ENCODE measurements around the gene CCDC9B.

The CCDC9B gene

DNA sequence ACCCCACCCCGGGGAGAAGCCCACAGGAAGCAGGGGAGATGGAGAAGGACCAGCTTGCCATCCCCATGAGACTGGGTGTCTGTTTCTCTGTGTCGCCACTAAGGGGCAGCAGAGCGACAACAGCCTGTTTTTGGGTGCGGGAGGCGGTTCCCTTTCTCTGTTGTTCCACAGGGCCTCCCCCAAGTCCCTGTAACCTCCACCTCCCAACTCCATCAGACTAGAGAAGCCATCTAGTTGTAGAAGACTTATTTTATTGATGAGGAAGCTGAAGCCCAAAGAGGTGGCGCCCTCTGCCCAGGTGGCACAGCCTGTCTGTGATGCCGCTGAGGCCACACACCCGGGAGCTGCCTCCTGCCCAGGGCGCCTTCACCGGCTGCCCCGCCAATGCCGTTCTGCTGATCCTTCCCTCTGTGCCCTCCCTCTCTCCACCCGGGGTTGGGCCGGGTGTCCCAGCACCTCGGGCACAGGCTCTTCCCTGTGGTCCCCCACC, 3.9 kb upstream of the CCDC9B start:
- Histone ChIP-seq H3K4me1 (ENCODE audit: control insufficient read depth, insufficient read depth, low read length) (peaks cover 20% of the 10 kb centered on the region), H3K9me3 (ENCODE audit: control insufficient read depth, low read length) (no peaks in the 10 kb centered on the region), H3K27me3 (ENCODE audit: control insufficient read depth, insufficient read depth, low read length, poor library complexity, severe bottlenecking) (no peaks in the 10 kb centered on the region), H3K27ac (ENCODE audit: insufficient read depth, low read depth, low read length, poor library complexity, severe bottlenecking) (no peak overlapping the region), H3K4me3 (ENCODE audit: insufficient read depth, low read depth, low read length) (no peak overlapping the region), H3K36me3 (ENCODE audit: control insufficient read depth, insufficient read depth, low read length) (no peaks in the 10 kb centered on the region)
- 64% methylated on average over 15 of the region's 15 CpGs for WGBS, 2 experiments

DNA sequence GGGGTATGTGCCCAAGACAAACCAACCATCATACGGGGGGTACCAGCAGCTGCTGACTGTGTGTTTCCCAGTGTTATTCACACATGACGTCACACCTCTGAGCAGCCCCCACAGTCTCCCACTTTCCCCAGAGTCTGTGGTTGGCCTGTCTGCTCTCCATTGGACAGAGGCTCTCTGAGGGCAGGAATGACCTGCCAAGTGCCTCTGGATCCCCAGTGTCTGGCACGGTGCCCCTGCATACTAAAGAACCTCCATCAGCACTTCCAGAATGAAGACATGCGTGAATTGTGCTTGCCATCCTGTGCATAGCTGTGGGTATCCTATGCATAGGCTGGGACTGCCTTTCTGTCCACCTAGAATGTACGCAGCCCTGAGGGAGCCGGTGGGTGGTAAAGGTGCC, 3.5 kb upstream of the CCDC9B start:
- WGBS, 2 experiments: 57 to 66% methylated on average over 6 of the region's 6 CpGs
- Histone ChIP-seq H3K9me3 (ENCODE audit: control insufficient read depth, low read length) (no peaks in the 10 kb centered on the region), H3K36me3 (ENCODE audit: control insufficient read depth, insufficient read depth, low read length) (no peaks in the 10 kb centered on the region), H3K4me3 (ENCODE audit: insufficient read depth, low read depth, low read length) (no peak overlapping the region), H3K27ac (ENCODE audit: insufficient read depth, low read depth, low read length, poor library complexity, severe bottlenecking) (no peak overlapping the region), H3K4me1 (ENCODE audit: control insufficient read depth, insufficient read depth, low read length) (peaks cover 21% of the 10 kb centered on the region), H3K27me3 (ENCODE audit: control insufficient read depth, insufficient read depth, low read length, poor library complexity, severe bottlenecking) (no peaks in the 10 kb centered on the region)

DNA sequence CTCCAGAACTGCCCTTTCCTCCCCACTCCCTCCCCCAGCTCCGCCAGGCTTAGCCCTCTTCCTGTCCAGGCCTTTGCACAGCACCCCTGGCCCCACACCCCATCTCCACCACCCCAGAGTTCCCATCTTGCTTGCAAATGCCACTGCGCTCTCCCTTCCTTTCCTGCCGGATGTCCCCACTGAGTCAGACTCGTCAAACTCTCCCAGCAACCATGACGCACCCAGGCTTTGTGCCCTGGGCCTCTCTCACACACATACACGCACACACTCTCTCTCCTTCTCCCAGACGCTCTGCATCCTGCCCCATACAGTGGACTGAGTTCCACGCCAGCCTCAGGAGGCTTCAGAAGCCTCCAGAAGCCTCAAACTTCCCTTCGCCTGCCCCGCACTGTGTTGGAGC, 2.8 kb upstream of the CCDC9B start:
- no peak overlapping the region for H3K4me3 ChIP-seq (ENCODE audit: insufficient read depth, low read depth, low read length)
- no peak overlapping the region for H3K27ac ChIP-seq (ENCODE audit: insufficient read depth, low read depth, low read length, poor library complexity, severe bottlenecking)
- H3K36me3 ChIP-seq (ENCODE audit: control insufficient read depth, insufficient read depth, low read length): no peaks in the 10 kb centered on the region
- 84 to 87% methylated on average over 10 of the region's 10 CpGs for WGBS, 2 experiments
- peaks cover 21% of the 10 kb centered on the region for H3K4me1 ChIP-seq (ENCODE audit: control insufficient read depth, insufficient read depth, low read length)
- no peaks in the 10 kb centered on the region for H3K27me3 ChIP-seq (ENCODE audit: control insufficient read depth, insufficient read depth, low read length, poor library complexity, severe bottlenecking)
- H3K9me3 ChIP-seq (ENCODE audit: control insufficient read depth, low read length): no peaks in the 10 kb centered on the region

DNA sequence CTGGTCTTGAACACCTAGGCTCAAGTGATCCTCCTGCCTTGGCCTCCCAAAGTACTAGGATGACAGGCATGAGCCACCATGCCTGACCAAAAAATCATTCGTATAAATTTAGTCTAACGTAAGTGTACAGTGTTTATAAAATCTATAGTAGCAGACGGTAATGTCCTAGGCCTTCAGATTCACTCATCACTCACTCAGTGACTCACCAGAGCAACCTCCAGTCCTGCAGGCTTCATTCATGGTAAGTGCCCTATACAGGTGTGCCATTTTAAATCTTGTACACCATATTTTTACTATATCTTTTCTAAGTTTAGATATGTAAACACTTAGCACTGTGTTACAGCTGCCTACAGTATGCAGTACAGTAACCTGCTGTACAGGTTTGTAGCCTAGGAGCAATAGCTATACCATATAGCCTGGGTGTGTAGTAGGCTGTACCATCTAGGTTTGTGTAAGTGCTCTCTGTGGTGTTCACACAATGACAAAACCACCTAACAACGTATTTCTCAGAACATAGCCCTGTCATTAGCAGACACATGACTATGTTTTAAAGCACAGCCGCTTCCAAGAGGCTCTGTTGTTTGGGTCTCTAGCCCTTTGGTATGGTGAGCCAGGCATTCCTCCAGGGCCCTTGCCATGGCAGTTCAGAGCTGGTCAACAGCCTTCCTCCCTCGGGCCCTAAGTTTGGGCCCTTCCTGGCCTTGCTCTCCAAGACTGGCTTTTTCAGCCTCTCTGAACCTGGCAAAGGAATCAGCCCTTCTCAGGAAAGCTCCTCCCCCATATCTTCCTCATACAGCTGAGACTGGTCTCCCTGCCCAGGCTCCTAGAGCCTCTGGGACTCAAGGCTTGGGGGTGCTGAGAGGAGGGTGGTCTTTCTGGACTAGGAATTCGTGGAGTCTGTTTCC, 1.9 kb upstream of the CCDC9B start:
- no peaks in the 10 kb centered on the region for H3K36me3 ChIP-seq (ENCODE audit: control insufficient read depth, insufficient read depth, low read length)
- no peak overlapping the region for H3K4me3 ChIP-seq (ENCODE audit: insufficient read depth, low read depth, low read length)
- H3K4me1 ChIP-seq (ENCODE audit: control insufficient read depth, insufficient read depth, low read length): peaks cover 21% of the 10 kb centered on the region
- H3K9me3 ChIP-seq (ENCODE audit: control insufficient read depth, low read length): no peaks in the 10 kb centered on the region
- 80 to 84% methylated on average over 7 of the region's 7 CpGs for WGBS, 2 experiments
- H3K27me3 ChIP-seq (ENCODE audit: control insufficient read depth, insufficient read depth, low read length, poor library complexity, severe bottlenecking): no peaks in the 10 kb centered on the region
- no peak overlapping the region for H3K27ac ChIP-seq (ENCODE audit: insufficient read depth, low read depth, low read length, poor library complexity, severe bottlenecking)

DNA sequence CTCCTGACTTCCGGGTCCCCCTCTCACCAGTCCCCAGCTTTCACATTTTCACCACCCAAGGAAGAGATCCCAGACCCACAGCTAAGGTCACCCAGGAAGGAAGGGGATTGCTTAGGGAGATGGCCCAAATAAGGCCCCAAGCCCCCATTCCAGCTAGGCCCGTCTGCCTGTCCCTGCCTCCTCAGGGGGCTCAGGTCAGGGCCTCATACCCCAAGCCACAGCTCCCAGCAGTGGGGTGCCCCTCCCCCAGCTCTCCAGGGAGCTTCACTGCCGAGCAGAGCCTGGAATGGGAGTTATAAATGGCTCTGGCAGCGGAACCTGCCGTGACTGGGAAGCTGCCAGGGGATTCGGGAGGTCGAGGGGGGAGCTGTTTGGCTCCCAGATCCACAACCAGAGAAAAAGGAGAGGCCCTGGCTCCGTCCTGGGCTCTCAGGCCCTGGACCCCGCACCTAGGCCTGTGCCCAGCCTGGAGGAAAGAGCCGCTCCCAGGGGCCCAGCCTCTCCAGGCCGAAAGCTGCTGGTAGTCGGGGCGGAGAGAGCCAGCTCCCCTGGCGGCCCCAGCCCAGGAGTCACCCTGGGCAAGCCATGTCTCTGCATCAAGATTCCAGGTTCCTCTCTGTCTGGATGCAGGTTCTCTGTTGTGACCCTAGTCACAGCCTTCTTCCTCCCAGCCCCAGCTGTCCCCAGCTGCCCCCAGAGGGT, 550 bp downstream of the CCDC9B start:
- no peaks in the 10 kb centered on the region for H3K27me3 ChIP-seq (ENCODE audit: control insufficient read depth, insufficient read depth, low read length, poor library complexity, severe bottlenecking)
- H3K4me1 ChIP-seq (ENCODE audit: control insufficient read depth, insufficient read depth, low read length): peaks cover 19% of the 10 kb centered on the region
- no peak overlapping the region for H3K27ac ChIP-seq (ENCODE audit: insufficient read depth, low read depth, low read length, poor library complexity, severe bottlenecking)
- WGBS, 2 experiments: 75 to 76% methylated on average over 14 of the region's 14 CpGs
- no peaks in the 10 kb centered on the region for H3K9me3 ChIP-seq (ENCODE audit: control insufficient read depth, low read length)
- no peaks in the 10 kb centered on the region for H3K36me3 ChIP-seq (ENCODE audit: control insufficient read depth, insufficient read depth, low read length)
- no peak overlapping the region for H3K4me3 ChIP-seq (ENCODE audit: insufficient read depth, low read depth, low read length)

DNA sequence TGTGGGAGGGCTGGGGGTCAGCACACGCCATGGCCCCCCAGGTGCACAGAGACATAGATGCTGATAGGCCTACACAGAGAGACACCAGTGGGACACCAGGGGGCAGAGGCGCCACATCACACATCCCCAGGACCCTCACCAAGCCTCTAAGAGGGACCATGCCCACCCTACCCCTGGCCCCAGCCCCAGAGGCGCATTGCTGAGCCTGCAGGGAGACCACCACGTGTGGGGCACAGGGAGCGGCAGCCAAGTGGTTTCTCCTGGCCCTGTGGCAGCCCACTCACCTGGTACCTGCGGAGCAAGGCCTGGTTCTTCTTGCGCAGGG, 1.2 kb downstream of the CCDC9B start:
- Histone ChIP-seq H3K36me3 (ENCODE audit: control insufficient read depth, insufficient read depth, low read length) (no peaks in the 10 kb centered on the region), H3K27ac (ENCODE audit: insufficient read depth, low read depth, low read length, poor library complexity, severe bottlenecking) (no peak overlapping the region), H3K27me3 (ENCODE audit: control insufficient read depth, insufficient read depth, low read length, poor library complexity, severe bottlenecking) (no peaks in the 10 kb centered on the region), H3K9me3 (ENCODE audit: control insufficient read depth, low read length) (no peaks in the 10 kb centered on the region), H3K4me1 (ENCODE audit: control insufficient read depth, insufficient read depth, low read length) (peaks cover 19% of the 10 kb centered on the region), H3K4me3 (ENCODE audit: insufficient read depth, low read depth, low read length) (no peak overlapping the region)
- WGBS, 2 experiments: 84 to 86% methylated on average over 7 of the region's 7 CpGs

DNA sequence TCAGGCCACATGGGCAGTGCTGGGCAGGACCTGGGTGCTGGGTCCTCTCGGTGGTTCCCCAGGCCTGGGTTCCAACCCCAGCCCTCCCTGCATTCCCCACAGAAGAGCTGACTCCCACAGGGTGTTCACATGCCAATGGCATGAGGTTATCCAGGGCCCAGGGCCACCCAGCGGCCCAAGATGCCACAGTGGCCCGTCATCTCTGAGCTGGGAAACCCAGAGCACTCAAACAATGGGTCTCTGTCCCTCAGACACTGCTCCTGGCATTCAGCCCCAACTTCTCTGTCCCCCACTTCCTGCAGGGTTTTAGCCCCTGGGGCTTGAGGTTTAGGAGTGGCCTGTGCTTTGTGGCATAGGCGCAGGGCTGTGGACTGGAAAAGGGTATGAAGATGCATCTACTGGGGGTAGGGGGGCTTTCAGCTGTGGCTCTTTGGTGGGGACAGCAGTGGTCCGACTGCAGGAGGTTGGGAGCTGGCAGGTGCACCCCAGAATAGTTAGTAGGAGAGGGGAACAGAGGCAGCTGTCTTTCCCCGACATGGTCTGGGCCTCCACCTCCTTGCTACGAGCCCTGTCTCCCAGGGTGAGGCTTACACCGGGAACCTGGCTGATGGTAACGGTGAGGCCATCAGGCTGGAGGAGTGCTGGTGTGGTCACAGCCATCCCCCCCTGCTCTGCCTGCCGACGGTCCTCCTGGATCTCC, 1.7 kb downstream of the CCDC9B start:
- H3K4me3 ChIP-seq (ENCODE audit: insufficient read depth, low read depth, low read length): no peak overlapping the region
- H3K27ac ChIP-seq (ENCODE audit: insufficient read depth, low read depth, low read length, poor library complexity, severe bottlenecking): no peak overlapping the region
- 87 to 88% methylated on average over 11 of the region's 11 CpGs for WGBS, 2 experiments

DNA sequence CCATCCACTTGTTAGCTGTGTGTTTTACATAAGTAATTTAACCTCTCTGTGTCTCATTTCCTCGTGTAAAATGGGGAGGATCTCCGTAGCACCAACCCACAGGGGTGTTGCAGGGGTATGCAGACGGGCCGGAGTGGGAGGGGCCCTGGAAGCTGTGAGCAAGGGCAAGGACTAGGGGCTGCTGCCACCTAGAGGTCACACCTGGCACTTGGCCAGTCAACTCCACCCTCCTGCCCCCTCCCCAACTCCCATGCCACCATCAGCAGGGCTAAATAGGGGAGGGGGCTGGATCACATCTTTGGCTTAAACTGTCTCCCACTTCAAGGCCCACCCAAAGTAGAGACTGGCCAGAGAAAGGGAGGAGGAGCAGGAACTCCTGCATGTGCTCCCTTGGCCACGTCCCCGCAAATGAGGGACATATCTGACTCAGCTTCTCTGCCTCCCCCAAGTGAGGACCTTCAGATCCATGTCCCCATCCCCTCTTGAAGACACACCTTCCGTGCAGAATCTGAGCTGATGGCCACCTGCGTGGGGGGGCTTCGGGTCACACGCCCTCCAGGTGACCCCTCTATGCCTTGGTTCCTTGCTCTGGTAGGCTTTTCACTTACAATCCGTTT, 2.6 kb downstream of the CCDC9B start:
- no peaks in the 10 kb centered on the region for H3K36me3 ChIP-seq (ENCODE audit: control insufficient read depth, insufficient read depth, low read length)
- H3K4me3 ChIP-seq (ENCODE audit: insufficient read depth, low read depth, low read length): no peak overlapping the region
- WGBS, 2 experiments: 38 to 39% methylated on average over 11 of the region's 11 CpGs
- H3K27me3 ChIP-seq (ENCODE audit: control insufficient read depth, insufficient read depth, low read length, poor library complexity, severe bottlenecking): no peaks in the 10 kb centered on the region
- no peaks in the 10 kb centered on the region for H3K9me3 ChIP-seq (ENCODE audit: control insufficient read depth, low read length)
- H3K4me1 ChIP-seq (ENCODE audit: control insufficient read depth, insufficient read depth, low read length): peaks cover 26% of the 10 kb centered on the region
- no peak overlapping the region for H3K27ac ChIP-seq (ENCODE audit: insufficient read depth, low read depth, low read length, poor library complexity, severe bottlenecking)

More for the DNA sequence above, 1.7 kb downstream of the CCDC9B start:
- Histone ChIP-seq H3K36me3 (ENCODE audit: control insufficient read depth, insufficient read depth, low read length) (no peaks in the 10 kb centered on the region), H3K27me3 (ENCODE audit: control insufficient read depth, insufficient read depth, low read length, poor library complexity, severe bottlenecking) (no peaks in the 10 kb centered on the region), H3K4me1 (ENCODE audit: control insufficient read depth, insufficient read depth, low read length) (peaks cover 22% of the 10 kb centered on the region), H3K9me3 (ENCODE audit: control insufficient read depth, low read length) (no peaks in the 10 kb centered on the region)

DNA sequence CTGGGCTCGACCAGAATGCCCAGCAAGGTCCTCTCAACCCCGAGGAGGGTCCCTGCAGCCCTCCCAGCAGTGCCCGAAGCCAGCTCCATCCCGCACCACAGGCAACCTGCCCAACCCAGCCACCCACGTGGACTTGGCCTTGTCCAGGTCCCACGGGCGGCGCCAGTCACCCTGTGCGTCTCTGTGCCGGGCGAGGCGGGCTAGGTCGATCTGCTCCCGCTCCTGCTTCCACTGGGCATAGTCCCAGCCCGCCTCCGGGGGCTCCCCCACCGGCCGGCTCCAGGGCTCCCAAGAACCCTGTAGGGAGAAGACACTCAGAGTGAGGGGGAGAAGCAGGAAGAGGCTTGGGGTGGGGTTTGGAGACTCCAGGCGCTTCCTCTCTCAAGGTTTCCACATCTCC, 3.1 kb downstream of the CCDC9B start:
- WGBS, 2 experiments: 72 to 75% methylated on average over 19 of the region's 19 CpGs
- H3K4me3 ChIP-seq (ENCODE audit: insufficient read depth, low read depth, low read length): no peak overlapping the region
- no peaks in the 10 kb centered on the region for H3K9me3 ChIP-seq (ENCODE audit: control insufficient read depth, low read length)
- H3K27me3 ChIP-seq (ENCODE audit: control insufficient read depth, insufficient read depth, low read length, poor library complexity, severe bottlenecking): no peaks in the 10 kb centered on the region
- H3K27ac ChIP-seq (ENCODE audit: insufficient read depth, low read depth, low read length, poor library complexity, severe bottlenecking): no peak overlapping the region
- H3K4me1 ChIP-seq (ENCODE audit: control insufficient read depth, insufficient read depth, low read length): peaks cover 26% of the 10 kb centered on the region
- no peaks in the 10 kb centered on the region for H3K36me3 ChIP-seq (ENCODE audit: control insufficient read depth, insufficient read depth, low read length)

DNA sequence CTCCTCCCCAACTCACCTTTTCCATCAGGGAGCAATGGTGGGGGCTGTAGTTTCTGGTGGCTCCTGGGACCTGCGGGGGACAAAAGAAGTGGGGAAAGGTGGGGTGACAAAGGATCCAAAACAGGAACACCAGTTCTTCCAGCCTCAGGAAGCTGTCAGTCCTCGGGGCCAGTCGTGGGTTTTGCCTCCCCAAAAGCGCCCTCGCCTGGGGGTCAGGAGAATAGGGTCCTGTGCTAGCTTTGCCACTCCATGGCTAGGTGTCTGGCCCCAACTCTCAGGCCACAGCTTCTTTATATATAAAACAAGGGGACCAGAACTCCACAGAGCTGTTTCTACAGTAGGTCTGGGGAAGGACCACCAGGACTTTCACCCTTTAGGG, 4.0 kb downstream of the CCDC9B start:
- H3K4me3 ChIP-seq (ENCODE audit: insufficient read depth, low read depth, low read length): no peak overlapping the region
- no peak overlapping the region for H3K27ac ChIP-seq (ENCODE audit: insufficient read depth, low read depth, low read length, poor library complexity, severe bottlenecking)
- H3K9me3 ChIP-seq (ENCODE audit: control insufficient read depth, low read length): no peaks in the 10 kb centered on the region
- 36 to 44% methylated on average over 5 of the region's 5 CpGs for WGBS, 2 experiments
- H3K27me3 ChIP-seq (ENCODE audit: control insufficient read depth, insufficient read depth, low read length, poor library complexity, severe bottlenecking): no peaks in the 10 kb centered on the region
- no peaks in the 10 kb centered on the region for H3K36me3 ChIP-seq (ENCODE audit: control insufficient read depth, insufficient read depth, low read length)
- H3K4me1 ChIP-seq (ENCODE audit: control insufficient read depth, insufficient read depth, low read length): peaks cover 26% of the 10 kb centered on the region

Data from ectodermal cell (in vitro differentiated cells).